ENCODE data around the gene MRPS34. TPM values are rescaled to one million over a fixed set of nuclear protein-coding genes. Genes with fewer than 3 reads are reported as not detected.

MRPS34 gene
- total and polyA plus RNA-seq, 9 of the 15 experiments (the other 6 are each of a cell fraction or from before 2014, with no cell fraction given): 5.2 to 334 (median 92.8) TPM

DNA sequence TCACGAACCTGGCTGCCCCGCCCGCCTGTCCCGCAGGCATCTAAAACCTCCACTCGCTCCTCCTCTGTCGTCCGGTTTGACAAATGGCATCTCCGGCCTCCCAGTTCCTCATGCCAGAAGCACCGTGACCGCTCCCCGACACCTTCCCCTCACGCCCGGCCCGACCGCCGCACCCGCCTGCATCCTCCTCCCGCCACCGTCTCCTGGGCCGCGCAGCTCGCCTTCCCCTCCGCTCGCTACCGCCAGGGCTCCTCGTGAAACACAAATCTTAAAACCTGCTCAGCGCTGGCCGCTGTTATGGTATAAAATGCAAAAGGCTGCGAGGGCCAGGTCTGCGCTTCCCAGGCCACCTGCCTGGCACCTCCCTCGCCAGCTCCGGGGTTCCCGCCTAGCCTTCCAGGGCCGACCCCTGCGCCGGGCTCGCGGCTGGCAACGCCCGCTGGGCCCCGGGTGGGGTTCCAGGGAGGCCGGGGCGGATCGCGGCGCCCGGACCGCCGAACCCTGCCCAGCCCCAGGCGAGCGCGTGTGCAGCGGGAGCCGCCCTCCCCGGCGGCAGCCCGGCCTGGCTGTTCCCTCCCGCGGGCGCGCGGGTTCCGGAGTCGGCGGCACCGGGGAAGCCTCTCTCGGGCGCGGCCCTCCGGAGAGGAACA is 8.9 kb upstream of the MRPS34 start (continued):
- TF ChIP-seq POLR2AphosphoS2 (IDR thresholded peaks at IDR 0.05; ENCODE audit: low read length): no peak
- TF ChIP-seq, protein P1, sequence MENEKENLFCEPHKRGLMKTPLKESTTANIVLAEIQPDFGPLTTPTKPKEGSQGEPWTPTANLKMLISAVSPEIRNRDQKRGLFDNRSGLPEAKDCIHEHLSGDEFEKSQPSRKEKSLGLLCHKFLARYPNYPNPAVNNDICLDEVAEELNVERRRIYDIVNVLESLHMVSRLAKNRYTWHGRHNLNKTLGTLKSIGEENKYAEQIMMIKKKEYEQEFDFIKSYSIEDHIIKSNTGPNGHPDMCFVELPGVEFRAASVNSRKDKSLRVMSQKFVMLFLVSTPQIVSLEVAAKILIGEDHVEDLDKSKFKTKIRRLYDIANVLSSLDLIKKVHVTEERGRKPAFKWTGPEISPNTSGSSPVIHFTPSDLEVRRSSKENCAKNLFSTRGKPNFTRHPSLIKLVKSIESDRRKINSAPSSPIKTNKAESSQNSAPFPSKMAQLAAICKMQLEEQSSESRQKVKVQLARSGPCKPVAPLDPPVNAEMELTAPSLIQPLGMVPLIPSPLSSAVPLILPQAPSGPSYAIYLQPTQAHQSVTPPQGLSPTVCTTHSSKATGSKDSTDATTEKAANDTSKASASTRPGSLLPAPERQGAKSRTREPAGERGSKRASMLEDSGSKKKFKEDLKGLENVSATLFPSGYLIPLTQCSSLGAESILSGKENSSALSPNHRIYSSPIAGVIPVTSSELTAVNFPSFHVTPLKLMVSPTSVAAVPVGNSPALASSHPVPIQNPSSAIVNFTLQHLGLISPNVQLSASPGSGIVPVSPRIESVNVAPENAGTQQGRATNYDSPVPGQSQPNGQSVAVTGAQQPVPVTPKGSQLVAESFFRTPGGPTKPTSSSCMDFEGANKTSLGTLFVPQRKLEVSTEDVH (IDR thresholded peaks at IDR 0.05; ENCODE audit: low read depth, partially characterized antibody): no peak
- 0 out of 2 replicates have a peak, but pooled peaks have one; percentile 47 for TF ChIP-seq PTBP1 (IDR thresholded peaks at IDR 0.05; ENCODE audit: low read depth, low read length)
- TF ChIP-seq ZNF232 (CRISPR knock-in tag; IDR thresholded peaks at IDR 0.05): no peak
- peak; percentile 64 for TF ChIP-seq POLR2G (IDR thresholded peaks at IDR 0.05; ENCODE audit: low read depth, low read length)
- TF ChIP-seq, protein P2, sequence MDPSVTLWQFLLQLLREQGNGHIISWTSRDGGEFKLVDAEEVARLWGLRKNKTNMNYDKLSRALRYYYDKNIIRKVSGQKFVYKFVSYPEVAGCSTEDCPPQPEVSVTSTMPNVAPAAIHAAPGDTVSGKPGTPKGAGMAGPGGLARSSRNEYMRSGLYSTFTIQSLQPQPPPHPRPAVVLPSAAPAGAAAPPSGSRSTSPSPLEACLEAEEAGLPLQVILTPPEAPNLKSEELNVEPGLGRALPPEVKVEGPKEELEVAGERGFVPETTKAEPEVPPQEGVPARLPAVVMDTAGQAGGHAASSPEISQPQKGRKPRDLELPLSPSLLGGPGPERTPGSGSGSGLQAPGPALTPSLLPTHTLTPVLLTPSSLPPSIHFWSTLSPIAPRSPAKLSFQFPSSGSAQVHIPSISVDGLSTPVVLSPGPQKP (CRISPR knock-in tag; IDR thresholded peaks at IDR 0.05): no peak
- TF ChIP-seq SUPT5H (IDR thresholded peaks at IDR 0.05): peak; percentile 39; the same call in 1 of the 2 replicates
- TF ChIP-seq, protein P3, sequence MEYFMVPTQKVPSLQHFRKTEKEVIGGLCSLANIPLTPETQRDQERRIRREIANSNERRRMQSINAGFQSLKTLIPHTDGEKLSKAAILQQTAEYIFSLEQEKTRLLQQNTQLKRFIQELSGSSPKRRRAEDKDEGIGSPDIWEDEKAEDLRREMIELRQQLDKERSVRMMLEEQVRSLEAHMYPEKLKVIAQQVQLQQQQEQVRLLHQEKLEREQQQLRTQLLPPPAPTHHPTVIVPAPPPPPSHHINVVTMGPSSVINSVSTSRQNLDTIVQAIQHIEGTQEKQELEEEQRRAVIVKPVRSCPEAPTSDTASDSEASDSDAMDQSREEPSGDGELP (CRISPR knock-in tag; IDR thresholded peaks at IDR 0.05; ENCODE audit: borderline replicate concordance): 0 out of 2 replicates have a peak, but pooled peaks have one; percentile 25
- TF ChIP-seq KLF1 (tag; IDR thresholded peaks at IDR 0.05): 0 out of 2 replicates have a peak, but pooled peaks have one; percentile 31
- TF ChIP-seq RBM14 (IDR thresholded peaks at IDR 0.05; ENCODE audit: borderline replicate concordance, insufficient read depth, low read depth, low read length): 0 out of 2 replicates have a peak, but pooled peaks have one; percentile 41
- TF ChIP-seq KHSRP (IDR thresholded peaks at IDR 0.05): no peak
- no peak for TF ChIP-seq GABPB2 (CRISPR knock-in tag; conservative IDR thresholded peaks at IDR 0.05)
- TF ChIP-seq, protein P4, sequence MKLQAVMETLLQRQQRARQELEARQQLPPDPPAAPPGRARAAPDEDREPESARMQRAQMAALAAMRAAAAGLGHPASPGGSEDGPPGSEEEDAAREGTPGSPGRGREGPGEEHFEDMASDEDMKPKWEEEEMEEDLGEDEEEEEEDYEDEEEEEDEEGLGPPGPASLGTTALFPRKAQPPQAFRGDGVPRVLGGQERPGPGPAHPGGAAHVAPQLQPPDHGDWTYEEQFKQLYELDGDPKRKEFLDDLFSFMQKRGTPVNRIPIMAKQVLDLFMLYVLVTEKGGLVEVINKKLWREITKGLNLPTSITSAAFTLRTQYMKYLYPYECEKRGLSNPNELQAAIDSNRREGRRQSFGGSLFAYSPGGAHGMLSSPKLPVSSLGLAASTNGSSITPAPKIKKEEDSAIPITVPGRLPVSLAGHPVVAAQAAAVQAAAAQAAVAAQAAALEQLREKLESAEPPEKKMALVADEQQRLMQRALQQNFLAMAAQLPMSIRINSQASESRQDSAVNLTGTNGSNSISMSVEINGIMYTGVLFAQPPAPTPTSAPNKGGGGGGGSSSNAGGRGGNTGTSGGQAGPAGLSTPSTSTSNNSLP (IDR thresholded peaks at IDR 0.05; ENCODE audit: borderline replicate concordance, low read depth, low read length): no peak
- TF ChIP-seq, protein P5, sequence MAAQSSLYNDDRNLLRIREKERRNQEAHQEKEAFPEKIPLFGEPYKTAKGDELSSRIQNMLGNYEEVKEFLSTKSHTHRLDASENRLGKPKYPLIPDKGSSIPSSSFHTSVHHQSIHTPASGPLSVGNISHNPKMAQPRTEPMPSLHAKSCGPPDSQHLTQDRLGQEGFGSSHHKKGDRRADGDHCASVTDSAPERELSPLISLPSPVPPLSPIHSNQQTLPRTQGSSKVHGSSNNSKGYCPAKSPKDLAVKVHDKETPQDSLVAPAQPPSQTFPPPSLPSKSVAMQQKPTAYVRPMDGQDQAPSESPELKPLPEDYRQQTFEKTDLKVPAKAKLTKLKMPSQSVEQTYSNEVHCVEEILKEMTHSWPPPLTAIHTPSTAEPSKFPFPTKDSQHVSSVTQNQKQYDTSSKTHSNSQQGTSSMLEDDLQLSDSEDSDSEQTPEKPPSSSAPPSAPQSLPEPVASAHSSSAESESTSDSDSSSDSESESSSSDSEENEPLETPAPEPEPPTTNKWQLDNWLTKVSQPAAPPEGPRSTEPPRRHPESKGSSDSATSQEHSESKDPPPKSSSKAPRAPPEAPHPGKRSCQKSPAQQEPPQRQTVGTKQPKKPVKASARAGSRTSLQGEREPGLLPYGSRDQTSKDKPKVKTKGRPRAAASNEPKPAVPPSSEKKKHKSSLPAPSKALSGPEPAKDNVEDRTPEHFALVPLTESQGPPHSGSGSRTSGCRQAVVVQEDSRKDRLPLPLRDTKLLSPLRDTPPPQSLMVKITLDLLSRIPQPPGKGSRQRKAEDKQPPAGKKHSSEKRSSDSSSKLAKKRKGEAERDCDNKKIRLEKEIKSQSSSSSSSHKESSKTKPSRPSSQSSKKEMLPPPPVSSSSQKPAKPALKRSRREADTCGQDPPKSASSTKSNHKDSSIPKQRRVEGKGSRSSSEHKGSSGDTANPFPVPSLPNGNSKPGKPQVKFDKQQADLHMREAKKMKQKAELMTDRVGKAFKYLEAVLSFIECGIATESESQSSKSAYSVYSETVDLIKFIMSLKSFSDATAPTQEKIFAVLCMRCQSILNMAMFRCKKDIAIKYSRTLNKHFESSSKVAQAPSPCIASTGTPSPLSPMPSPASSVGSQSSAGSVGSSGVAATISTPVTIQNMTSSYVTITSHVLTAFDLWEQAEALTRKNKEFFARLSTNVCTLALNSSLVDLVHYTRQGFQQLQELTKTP (IDR thresholded peaks at IDR 0.05; ENCODE audit: low read depth in 1 of 2, partially characterized antibody in 2 of 2): no peak
- TF ChIP-seq CBFB (CRISPR knock-in tag; IDR thresholded peaks at IDR 0.05): no peak
